Activated naive CD8-positive, alpha-beta T cell (primary cell): ENCODE measurements around the gene JAKMIP1.
A peak's percentile ranks its signal among the peaks of the same experiment; 100 is the strongest.
"Not testable (repeated sequence)": the region's sequence is repeated elsewhere in the genome, so short reads cannot be mapped to it uniquely, and the experiment has no call there.

Experiments used
- H3K27ac Mint-ChIP-seq: one replicate; pipeline ENCODE4 v1.8.0; 2021; ENCODE audit warnings: mixed read lengths
- H3K27me3 Mint-ChIP-seq: one replicate; pipeline ENCODE4 v1.8.0; 2021; ENCODE audit warnings: mixed read lengths
- H3K36me3 Mint-ChIP-seq: one replicate; pipeline ENCODE4 v1.8.0; 2021; ENCODE audit warnings: mixed read lengths
- H3K4me1 Mint-ChIP-seq: one replicate; pipeline ENCODE4 v1.8.0; 2021; ENCODE audit warnings: low read depth, mixed read lengths
- H3K4me3 Mint-ChIP-seq: one replicate; pipeline ENCODE4 v1.8.0; 2021; ENCODE audit warnings: mild to moderate bottlenecking, mixed read lengths
- H3K9me3 Mint-ChIP-seq: one replicate; pipeline ENCODE4 v1.8.0; 2021; ENCODE audit warnings: low read depth, mixed read lengths

Gene JAKMIP1

DNA sequence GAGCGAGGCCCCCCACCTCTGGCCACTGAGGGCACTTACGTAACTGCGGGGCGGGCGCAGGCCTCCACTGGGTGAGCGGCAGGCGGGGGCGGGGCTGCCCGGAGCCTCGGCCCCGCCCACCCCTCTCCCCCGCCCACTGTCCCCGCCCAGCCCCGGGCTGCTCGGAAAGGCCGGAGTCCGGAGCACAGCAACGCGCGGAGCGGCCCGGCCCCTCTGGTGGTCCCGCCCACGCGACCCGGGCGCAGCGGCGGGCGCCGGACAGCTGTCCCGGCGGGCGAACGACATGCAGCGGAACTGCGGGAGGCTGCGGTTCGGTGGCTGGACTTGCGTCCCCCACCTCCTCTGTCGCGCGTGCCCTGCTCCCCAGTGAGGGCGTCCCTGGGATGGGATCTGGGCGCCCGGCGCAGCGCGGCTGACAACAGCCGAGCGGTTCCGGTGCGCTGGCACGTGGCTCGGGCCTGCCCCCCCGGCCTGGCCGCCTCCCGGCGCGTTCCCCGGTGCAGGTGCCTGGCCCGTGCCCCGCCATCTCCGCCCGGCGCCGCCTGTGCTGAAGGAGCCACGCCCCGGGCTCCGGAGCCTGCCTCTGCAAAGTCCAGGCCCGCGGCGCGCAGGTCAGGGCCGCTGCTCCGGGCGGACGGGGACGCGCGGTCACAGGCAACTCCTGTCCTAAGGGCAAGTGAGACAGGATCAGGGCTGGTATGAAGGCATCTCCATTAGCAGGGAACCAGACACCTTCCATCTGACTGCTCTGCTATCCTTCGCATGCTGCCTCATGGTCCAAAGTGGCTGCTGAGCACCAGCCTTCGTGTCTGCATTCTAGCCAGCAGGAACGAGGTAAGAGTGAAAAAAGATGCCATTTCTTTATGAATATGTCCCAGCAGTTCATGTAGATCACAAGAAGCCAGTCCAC lies 21.8 kb upstream of the JAKMIP1 start:
- Mint-ChIP-seq H3K36me3 (no peaks in the 10 kb centered on the region), H3K27ac (no peak overlapping the region), H3K4me1 (no peaks in the 10 kb centered on the region), H3K27me3 (peaks cover 39% of the 10 kb centered on the region), H3K9me3 (no peaks in the 10 kb centered on the region), H3K4me3 (no peak overlapping the region)

DNA sequence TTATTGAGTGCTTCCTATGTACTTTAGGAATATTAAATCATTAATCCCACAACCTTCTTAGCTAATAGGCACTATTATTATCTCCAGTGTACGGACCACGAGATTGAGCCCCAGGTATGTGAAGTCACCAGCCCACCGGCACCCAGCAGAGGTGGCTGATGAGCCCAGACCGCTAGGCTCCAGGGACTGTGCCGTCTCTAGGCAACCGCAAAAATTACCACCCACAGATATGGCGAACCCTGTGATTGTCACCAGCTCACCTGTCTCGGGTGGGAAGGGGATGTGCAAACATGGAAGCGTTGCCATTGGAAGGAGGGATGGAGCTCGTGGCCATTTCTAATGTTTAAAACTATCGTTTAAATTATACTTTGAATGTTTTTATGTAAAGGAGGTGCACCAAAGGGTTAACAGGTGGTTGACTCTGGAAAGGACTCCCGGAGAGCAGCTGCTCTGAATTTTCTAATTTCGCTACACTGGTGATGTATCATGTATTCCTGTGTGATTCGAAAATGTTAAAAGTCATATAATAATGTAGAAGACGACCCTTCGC lies 21.0 kb upstream of the JAKMIP1 start:
- Mint-ChIP-seq H3K27ac (no peak overlapping the region), H3K36me3 (no peaks in the 10 kb centered on the region), H3K4me3 (peak overlapping the region; percentile 27), H3K4me1 (no peaks in the 10 kb centered on the region), H3K9me3 (no peaks in the 10 kb centered on the region), H3K27me3 (peaks cover 38% of the 10 kb centered on the region)

DNA sequence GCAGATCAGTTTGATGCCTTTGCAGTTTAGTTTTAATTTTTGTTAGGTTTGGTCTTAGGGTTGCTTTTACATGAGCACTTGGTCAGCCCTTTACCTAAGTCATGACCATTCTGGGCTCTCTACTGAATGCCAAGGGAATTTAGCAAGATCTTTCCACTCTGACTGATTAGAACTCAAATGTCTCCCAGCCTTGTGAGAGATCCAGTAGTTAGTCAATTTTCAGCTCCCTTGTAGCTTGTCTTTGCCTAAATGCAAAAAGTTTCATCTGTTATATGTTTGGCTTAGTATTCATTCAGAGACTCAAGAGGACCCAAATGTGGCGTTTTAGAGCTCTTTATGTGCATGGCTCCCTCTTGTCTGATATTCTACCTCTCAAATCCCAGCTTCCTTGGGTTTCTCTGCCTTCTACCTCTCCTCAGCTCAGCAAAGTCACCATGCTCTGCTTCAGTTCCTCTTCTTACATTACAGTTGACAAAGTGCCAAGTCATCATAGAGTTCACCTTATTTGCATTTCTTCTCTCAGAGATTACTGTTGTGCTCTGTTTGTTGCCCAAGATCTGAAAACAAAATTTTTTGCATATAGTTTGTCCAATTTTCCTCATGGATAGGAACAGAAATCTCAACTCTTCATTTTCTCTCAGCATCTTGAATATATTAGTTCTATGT lies 17.5 kb upstream of the JAKMIP1 start:
- no peaks in the 10 kb centered on the region for H3K4me1 Mint-ChIP-seq
- no peaks in the 10 kb centered on the region for H3K36me3 Mint-ChIP-seq
- no peaks in the 10 kb centered on the region for H3K9me3 Mint-ChIP-seq
- H3K27me3 Mint-ChIP-seq = peaks cover 33% of the 10 kb centered on the region
- no peak overlapping the region for H3K27ac Mint-ChIP-seq
- H3K4me3 Mint-ChIP-seq = no peak overlapping the region

DNA sequence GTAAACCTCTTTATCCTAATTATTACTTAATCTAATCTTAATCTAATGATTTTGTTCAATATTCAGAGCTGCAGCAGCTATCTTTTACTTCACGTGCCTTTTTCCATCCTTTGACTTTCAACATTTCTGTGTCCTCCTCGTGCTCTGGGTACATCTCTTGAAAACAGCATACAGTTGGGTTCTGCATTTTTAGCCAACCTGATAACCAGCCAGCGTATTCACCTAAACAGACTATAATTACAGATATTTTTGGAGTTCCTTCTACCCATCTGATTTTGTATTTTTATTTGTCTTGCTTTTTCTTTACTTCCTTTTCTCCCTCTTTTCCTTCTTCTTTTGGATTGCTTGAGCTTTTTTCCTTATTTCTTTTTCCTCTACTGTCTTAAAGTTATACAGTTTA lies 16.2 kb upstream of the JAKMIP1 start:
- Mint-ChIP-seq H3K36me3 (no peaks in the 10 kb centered on the region), H3K27me3 (peaks cover 29% of the 10 kb centered on the region), H3K27ac (no peak overlapping the region), H3K9me3 (no peaks in the 10 kb centered on the region), H3K4me3 (no peak overlapping the region), H3K4me1 (no peaks in the 10 kb centered on the region)

DNA sequence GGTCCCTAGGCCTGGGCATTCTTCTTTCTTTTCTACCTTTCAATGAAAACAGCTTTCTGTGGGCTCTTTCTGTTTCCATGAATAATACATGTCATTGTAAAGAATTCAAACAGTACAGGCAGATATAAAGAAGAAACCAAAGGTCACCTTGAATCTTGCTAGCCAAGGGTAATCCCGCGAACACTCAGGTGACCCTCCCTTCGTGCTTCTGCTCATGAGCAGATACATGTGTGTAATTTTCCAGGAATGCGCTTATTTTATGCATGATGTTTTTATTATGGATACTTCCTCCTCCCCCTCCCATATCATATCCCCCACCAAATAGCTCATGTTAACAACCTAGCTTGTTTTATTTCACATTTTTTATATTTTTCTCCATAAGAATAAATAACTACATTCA lies 9.6 kb upstream of the JAKMIP1 start:
- Mint-ChIP-seq H3K27ac (no peak overlapping the region), H3K27me3 (peaks cover 3% of the 10 kb centered on the region), H3K4me3 (no peak overlapping the region), H3K9me3 (no peaks in the 10 kb centered on the region), H3K4me1 (no peaks in the 10 kb centered on the region), H3K36me3 (no peaks in the 10 kb centered on the region)

DNA sequence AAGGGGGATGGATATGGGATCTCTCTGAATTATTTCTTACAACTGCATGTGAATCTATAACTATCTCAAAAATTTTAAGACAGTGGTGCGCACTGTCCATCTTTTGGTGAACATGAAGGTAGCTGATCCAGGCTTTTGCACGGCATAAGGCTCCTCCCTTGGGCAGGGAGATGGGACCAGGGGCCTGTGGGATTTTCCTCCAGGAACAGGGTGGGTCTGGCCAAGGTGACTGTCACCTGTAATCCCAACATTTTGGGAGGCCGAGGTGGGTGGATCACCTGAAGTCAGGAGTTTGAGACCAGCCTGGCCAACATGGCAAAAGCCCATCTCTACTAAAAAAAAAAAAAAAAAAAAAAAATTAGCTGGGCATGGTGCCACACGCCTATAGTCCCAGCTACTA lies 8.9 kb upstream of the JAKMIP1 start:
- not testable (repeated sequence) for H3K4me3 Mint-ChIP-seq, H3K27ac Mint-ChIP-seq, H3K9me3 Mint-ChIP-seq

DNA sequence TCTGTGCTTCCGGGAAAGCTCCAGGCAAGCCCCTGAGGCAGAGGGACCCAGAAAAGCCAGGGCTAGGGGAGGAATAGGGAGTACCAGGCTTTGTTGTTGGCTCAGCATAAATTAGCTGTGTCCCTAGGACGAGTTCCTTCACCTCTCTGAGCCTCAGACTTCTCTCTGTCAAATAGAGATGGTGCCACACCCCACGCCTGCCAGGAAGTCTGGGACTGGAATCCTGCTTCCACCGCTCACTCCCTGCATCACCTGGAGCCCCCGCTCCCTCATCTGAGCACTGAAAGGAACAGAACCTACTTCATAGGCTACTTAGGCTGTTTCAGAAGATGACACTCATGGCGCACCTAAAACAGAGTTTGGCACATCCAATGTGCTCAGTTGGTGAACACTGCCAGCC lies 8.1 kb upstream of the JAKMIP1 start:
- Mint-ChIP-seq H3K9me3 (no peaks in the 10 kb centered on the region), H3K4me3 (no peak overlapping the region), H3K4me1 (no peaks in the 10 kb centered on the region), H3K36me3 (no peaks in the 10 kb centered on the region), H3K27me3 (peaks cover 3% of the 10 kb centered on the region), H3K27ac (no peak overlapping the region)

More for the DNA sequence above, 8.9 kb upstream of the JAKMIP1 start:
- not testable (repeated sequence) for H3K4me1 Mint-ChIP-seq, H3K36me3 Mint-ChIP-seq, H3K27me3 Mint-ChIP-seq

DNA sequence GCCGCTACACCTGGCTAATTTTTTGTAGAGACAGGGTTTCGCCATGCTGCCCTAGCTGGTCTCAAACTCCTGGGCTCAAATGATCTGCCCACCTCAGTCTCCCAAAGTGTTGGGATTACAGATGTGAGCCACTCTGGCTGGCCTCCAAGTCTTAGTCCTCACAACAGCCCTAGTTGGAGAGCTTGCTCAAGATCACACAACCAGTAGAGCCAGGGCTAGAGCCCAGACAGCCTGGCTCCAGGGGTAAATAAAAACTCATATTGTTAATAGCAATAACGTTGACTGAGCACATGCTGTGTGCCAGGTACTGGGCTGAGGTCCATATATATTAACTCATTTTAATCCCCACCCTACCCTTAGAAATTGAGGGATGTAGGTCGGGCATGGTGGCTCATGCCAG lies 7.3 kb upstream of the JAKMIP1 start:
- H3K4me3 Mint-ChIP-seq = no peak overlapping the region
- H3K4me1 Mint-ChIP-seq = no peaks in the 10 kb centered on the region
- H3K36me3 Mint-ChIP-seq = no peaks in the 10 kb centered on the region
- no peaks in the 10 kb centered on the region for H3K9me3 Mint-ChIP-seq
- no peak overlapping the region for H3K27ac Mint-ChIP-seq
- peaks cover 5% of the 10 kb centered on the region for H3K27me3 Mint-ChIP-seq

DNA sequence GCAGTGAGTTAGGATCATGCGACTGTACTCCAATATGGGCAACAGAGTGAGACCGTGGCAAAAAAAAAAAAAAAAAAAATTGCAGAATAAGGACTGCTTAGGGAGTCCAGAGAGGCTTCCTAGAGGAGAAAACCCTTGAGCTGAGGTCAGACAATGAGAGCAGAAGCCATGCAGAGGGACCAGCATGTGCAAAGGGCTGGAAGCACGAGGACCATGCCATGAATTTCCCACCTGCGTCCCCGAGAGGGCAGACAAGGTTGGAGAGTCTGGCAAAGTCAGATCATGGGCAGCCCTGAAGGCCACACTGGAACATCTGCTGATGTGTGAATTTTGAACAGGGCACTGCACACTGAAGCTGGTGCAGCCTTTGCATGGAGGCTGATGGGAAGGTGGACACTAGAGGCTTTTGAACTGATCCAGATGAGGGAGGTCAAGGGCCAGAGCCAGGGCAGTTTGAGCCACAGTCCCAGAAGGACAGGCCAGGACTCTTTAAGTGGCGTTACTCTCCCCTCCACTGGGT lies 6.5 kb upstream of the JAKMIP1 start:
- no peaks in the 10 kb centered on the region for H3K4me1 Mint-ChIP-seq
- H3K36me3 Mint-ChIP-seq = no peaks in the 10 kb centered on the region
- no peak overlapping the region for H3K27ac Mint-ChIP-seq
- no peak overlapping the region for H3K4me3 Mint-ChIP-seq
- H3K27me3 Mint-ChIP-seq = peaks cover 6% of the 10 kb centered on the region
- no peaks in the 10 kb centered on the region for H3K9me3 Mint-ChIP-seq

DNA sequence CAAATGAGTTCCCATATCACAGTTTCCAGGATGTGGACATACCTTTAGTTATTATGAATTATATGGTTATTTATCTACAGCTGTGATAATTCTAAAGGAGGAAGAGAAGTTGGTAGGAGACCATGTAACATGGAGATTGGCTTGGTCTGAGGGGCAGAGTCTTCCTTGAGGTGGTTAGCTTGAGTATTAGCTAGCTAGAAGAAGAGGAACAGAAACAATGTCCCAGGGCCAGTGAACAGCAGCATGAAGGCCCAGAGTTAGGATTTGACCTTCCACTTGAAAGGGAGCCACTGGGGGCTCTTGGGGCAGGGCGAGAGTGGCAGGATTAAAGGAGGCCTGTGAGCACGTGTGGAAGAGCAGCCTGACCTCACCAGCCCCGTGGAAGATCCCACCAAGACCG lies 5.6 kb upstream of the JAKMIP1 start:
- no peak overlapping the region for H3K4me3 Mint-ChIP-seq
- peaks cover 6% of the 10 kb centered on the region for H3K9me3 Mint-ChIP-seq
- H3K27me3 Mint-ChIP-seq = peaks cover 15% of the 10 kb centered on the region
- peaks cover 7% of the 10 kb centered on the region for H3K36me3 Mint-ChIP-seq
- no peak overlapping the region for H3K27ac Mint-ChIP-seq
- H3K4me1 Mint-ChIP-seq = peaks cover 6% of the 10 kb centered on the region

DNA sequence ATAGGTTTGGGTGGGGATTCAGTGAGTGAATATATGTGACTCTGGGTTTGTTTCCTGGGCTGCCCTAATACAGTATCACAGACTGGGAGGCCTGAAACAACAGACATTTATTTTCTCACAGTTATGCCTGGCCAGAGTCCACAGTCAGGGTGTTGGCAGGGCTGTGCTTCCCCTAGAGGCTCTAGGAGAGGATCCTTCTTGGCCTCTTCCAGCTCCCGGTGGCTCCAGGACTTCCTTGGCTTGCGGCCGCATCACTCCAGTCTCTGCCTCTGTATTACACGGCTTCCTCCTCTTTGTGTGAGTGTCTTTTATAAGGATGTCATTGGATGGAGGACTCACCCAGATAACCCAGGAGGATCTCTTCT lies 5.2 kb upstream of the JAKMIP1 start:
- no peak overlapping the region for H3K27ac Mint-ChIP-seq
- H3K9me3 Mint-ChIP-seq = peaks cover 6% of the 10 kb centered on the region
- H3K36me3 Mint-ChIP-seq = peaks cover 7% of the 10 kb centered on the region
- H3K4me3 Mint-ChIP-seq = no peak overlapping the region
- H3K27me3 Mint-ChIP-seq = peaks cover 15% of the 10 kb centered on the region
- H3K4me1 Mint-ChIP-seq = peaks cover 6% of the 10 kb centered on the region

DNA sequence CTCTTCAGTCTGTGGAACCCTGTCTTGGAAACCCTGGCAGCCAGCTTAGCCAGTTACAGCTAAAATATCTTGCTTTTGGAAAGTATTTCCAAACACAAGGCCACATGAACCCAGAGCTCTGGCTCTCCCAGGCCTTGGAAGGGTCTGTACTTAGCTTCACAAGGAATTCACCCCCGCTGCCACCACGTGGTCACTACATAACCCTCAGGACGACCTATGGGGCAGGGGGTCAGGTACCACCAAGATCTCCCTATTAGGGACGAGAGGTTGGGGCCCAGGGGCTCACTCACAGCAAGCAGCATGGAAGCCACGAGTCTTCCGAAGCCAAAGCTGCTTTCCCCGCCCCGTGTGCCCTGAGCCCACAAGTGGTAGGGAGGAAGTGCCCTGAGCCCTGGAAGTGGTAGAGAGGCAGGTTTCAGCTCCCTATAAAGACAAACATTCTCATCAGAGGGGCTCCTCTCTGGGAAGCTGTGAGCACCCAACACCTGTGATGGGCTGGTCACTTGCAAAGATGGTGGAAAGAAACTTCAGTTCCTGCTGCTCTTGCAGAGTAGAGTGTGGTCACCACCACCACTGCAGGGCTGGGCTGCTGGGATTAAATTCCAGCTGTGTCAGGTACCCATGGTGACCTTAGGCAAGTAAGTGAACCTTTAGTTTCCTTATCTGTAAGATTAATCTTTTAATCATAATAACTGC lies 4.7 kb upstream of the JAKMIP1 start:
- peaks cover 6% of the 10 kb centered on the region for H3K4me1 Mint-ChIP-seq
- peaks cover 15% of the 10 kb centered on the region for H3K27me3 Mint-ChIP-seq
- peaks cover 6% of the 10 kb centered on the region for H3K9me3 Mint-ChIP-seq
- H3K27ac Mint-ChIP-seq = no peak overlapping the region
- H3K4me3 Mint-ChIP-seq = no peak overlapping the region
- H3K36me3 Mint-ChIP-seq = peaks cover 7% of the 10 kb centered on the region

DNA sequence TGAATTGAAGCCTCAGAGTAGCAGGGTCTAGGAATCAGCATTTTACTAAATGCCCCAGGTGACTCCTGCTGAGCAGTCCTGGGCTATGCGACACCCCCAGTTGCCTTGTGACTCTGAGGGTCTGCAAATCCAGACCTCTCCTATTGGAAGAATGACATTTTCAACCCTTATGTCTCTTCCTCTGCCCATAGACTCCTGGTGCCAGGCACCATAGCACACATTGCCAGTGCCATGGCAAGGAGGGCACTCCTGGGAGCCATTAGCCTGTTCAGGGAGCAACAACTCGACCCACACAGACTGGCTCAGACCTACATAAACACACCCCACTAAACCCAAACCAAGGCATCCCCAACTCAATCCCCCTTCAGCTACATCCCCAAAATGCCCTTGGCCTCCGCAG lies 3.7 kb upstream of the JAKMIP1 start:
- Mint-ChIP-seq H3K4me3 (no peak overlapping the region), H3K27ac (no peak overlapping the region), H3K9me3 (peaks cover 6% of the 10 kb centered on the region), H3K27me3 (peaks cover 15% of the 10 kb centered on the region), H3K36me3 (peaks cover 7% of the 10 kb centered on the region), H3K4me1 (peaks cover 7% of the 10 kb centered on the region)

DNA sequence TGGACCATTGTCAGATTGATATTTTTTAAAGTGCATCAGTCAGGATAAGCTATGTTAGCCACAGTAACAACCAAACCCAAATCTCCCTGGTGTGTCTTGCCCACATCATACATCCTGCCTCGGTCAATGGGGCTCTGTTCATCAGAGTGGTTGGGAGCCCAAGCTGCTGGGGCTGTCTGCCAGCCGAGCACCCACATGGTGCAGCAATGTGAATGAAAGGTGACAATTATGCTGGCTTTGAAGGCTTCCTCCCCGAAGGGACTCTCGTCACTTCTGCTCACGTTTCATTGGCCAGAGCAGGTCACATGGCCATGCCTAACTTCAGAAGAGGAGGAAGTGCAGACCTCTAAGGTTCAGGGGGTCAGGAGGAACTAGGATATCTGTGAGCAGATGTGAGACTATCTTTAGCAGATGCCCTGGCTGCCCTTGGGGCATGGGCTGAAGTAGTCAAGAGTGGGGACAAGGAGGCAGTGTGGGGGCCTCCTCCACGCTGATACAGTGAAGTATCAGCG lies 1.3 kb upstream of the JAKMIP1 start:
- Mint-ChIP-seq H3K27me3 (peaks cover 32% of the 10 kb centered on the region), H3K36me3 (peaks cover 7% of the 10 kb centered on the region), H3K9me3 (peaks cover 6% of the 10 kb centered on the region), H3K4me1 (peaks cover 20% of the 10 kb centered on the region), H3K4me3 (peak overlapping the region; percentile 76), H3K27ac (no peak overlapping the region)
